Mononuclear cell (primary cell): ENCODE measurements around the gene PSMG3. TPM values are rescaled to one million over a fixed set of nuclear protein-coding genes. Genes with fewer than 3 reads are reported as not detected.

Experiments
- H3K27me3 ChIP-seq: 2 replicates; pipeline ENCODE4 v1.6.0; 2011; ENCODE audit warnings: low read length, control low read depth; ENCODE audit not compliant: insufficient read depth
- H3K4me1 ChIP-seq: 2 replicates; pipeline ENCODE4 v1.5.1; 2011; ENCODE audit warnings: mild to moderate bottlenecking, low read length, control low read depth; ENCODE audit not compliant: insufficient read depth
- H3K4me3 ChIP-seq: 2 replicates; pipeline ENCODE4 v1.5.1; 2011; ENCODE audit warnings: mild to moderate bottlenecking, low read length, moderate library complexity
- H3K9me3 ChIP-seq: 2 replicates; pipeline ENCODE4 v1.5.1; 2011; ENCODE audit warnings: low read depth, mild to moderate bottlenecking, control low read depth, low read length
- total RNA-seq: library from RNA; depleted of rRNA; stranded (reverse); fragments of >200 nt; gene quantifications from one replicate; pipeline ENCODE4 v1.2.3, GENCODE V29; 2012

PSMG3 gene
- total RNA-seq = 14.3 TPM

- peaks cover 23% of the 10 kb centered on the region for H3K4me1 ChIP-seq
- peak within 1 kb of the TSS; percentile 90 for H3K4me3 ChIP-seq
- no peaks in the 10 kb centered on the region for H3K27me3 ChIP-seq
- H3K9me3 ChIP-seq = no peaks in the 10 kb centered on the region
Observed at GRCh38 chr7:1569833-1570632, at the start of gene PSMG3. Gene PSMG3 (minus strand): TSS chr7:1570032. CDS start chr7:1569339, 693 bp downstream.

- H3K27me3 ChIP-seq = no peaks in the 10 kb centered on the region
- no peaks in the 10 kb centered on the region for H3K9me3 ChIP-seq
- no peak overlapping the region for H3K4me3 ChIP-seq
- H3K4me1 ChIP-seq = no peaks in the 10 kb centered on the region
Observed at GRCh38 chr7:1618475-1618874, 48.6 kb upstream of the PSMG3 start.

GRCh38 chr7:1617957-1618356 is 48.1 kb upstream of the PSMG3 start:
- H3K9me3 ChIP-seq = no peaks in the 10 kb centered on the region
- H3K4me1 ChIP-seq = no peaks in the 10 kb centered on the region
- H3K4me3 ChIP-seq = no peak overlapping the region
- H3K27me3 ChIP-seq = no peaks in the 10 kb centered on the region

- Histone ChIP-seq H3K9me3 (no peaks in the 10 kb centered on the region), H3K4me1 (no peaks in the 10 kb centered on the region), H3K4me3 (no peak overlapping the region), H3K27me3 (no peaks in the 10 kb centered on the region)
Observed at GRCh38 chr7:1616741-1617140, 46.9 kb upstream of the PSMG3 start.

- Histone ChIP-seq H3K9me3 (no peaks in the 10 kb centered on the region), H3K4me3 (no peak overlapping the region), H3K27me3 (no peaks in the 10 kb centered on the region), H3K4me1 (no peaks in the 10 kb centered on the region)
Observed at GRCh38 chr7:1611708-1612241, 41.9 kb upstream of the PSMG3 start.

GRCh38 chr7:1610678-1611302 is 41.0 kb upstream of the PSMG3 start:
- H3K27me3 ChIP-seq = no peaks in the 10 kb centered on the region
- H3K9me3 ChIP-seq = no peaks in the 10 kb centered on the region
- no peaks in the 10 kb centered on the region for H3K4me1 ChIP-seq
- H3K4me3 ChIP-seq = no peak overlapping the region

GRCh38 chr7:1610013-1610677 is 40.3 kb upstream of the PSMG3 start:
- H3K27me3 ChIP-seq = no peaks in the 10 kb centered on the region
- no peaks in the 10 kb centered on the region for H3K4me1 ChIP-seq
- H3K9me3 ChIP-seq = no peaks in the 10 kb centered on the region
- no peak overlapping the region for H3K4me3 ChIP-seq

GRCh38 chr7:1609023-1609422 is 39.2 kb upstream of the PSMG3 start:
- H3K27me3 ChIP-seq = no peaks in the 10 kb centered on the region
- H3K4me1 ChIP-seq = no peaks in the 10 kb centered on the region
- no peak overlapping the region for H3K4me3 ChIP-seq
- no peaks in the 10 kb centered on the region for H3K9me3 ChIP-seq

GRCh38 chr7:1608318-1608717 is 38.5 kb upstream of the PSMG3 start:
- H3K4me3 ChIP-seq = no peak overlapping the region
- H3K27me3 ChIP-seq = no peaks in the 10 kb centered on the region
- H3K4me1 ChIP-seq = no peaks in the 10 kb centered on the region
- H3K9me3 ChIP-seq = no peaks in the 10 kb centered on the region

- no peak overlapping the region for H3K4me3 ChIP-seq
- H3K4me1 ChIP-seq = no peaks in the 10 kb centered on the region
- no peaks in the 10 kb centered on the region for H3K9me3 ChIP-seq
- no peaks in the 10 kb centered on the region for H3K27me3 ChIP-seq
Observed at GRCh38 chr7:1607696-1608095, 37.9 kb upstream of the PSMG3 start.

- Histone ChIP-seq H3K9me3 (no peaks in the 10 kb centered on the region), H3K4me1 (no peaks in the 10 kb centered on the region), H3K27me3 (no peaks in the 10 kb centered on the region), H3K4me3 (no peak overlapping the region)
Observed at GRCh38 chr7:1607001-1607400, 37.2 kb upstream of the PSMG3 start.

GRCh38 chr7:1604383-1604782 is 34.6 kb upstream of the PSMG3 start:
- no peak overlapping the region for H3K4me3 ChIP-seq
- no peaks in the 10 kb centered on the region for H3K4me1 ChIP-seq
- H3K9me3 ChIP-seq = no peaks in the 10 kb centered on the region
- H3K27me3 ChIP-seq = no peaks in the 10 kb centered on the region

- H3K4me3 ChIP-seq = no peak overlapping the region
Observed at GRCh38 chr7:1603346-1604225, 33.8 kb upstream of the PSMG3 start.

GRCh38 chr7:1602386-1602785 is 32.6 kb upstream of the PSMG3 start:
- Histone ChIP-seq H3K27me3 (no peaks in the 10 kb centered on the region), H3K9me3 (no peaks in the 10 kb centered on the region), H3K4me3 (no peak overlapping the region), H3K4me1 (no peaks in the 10 kb centered on the region)

More at GRCh38 chr7:1603346-1604225, 33.8 kb upstream of the PSMG3 start:
- no peaks in the 10 kb centered on the region for H3K9me3 ChIP-seq
- H3K4me1 ChIP-seq = no peaks in the 10 kb centered on the region
- H3K27me3 ChIP-seq = no peaks in the 10 kb centered on the region
